EL (cell line): Measurements from ENCODE around the gene RASGEF1B.
A peak's percentile ranks its signal among the peaks of the same experiment; 100 is the strongest.
"Not testable (repeated sequence)": the region's sequence is repeated elsewhere in the genome, so short reads cannot be mapped to it uniquely, and the experiment has no call there.

ENCODE experiments used
- DNase-seq: peaks from one replicate; pipeline ENCODE4 v3.0.0-alpha.2; 2016

The RASGEF1B gene

GRCh38 chr4:81429031-81429430, 42.7 kb downstream of the RASGEF1B start:
- no peak for DNase-seq

DNA sequence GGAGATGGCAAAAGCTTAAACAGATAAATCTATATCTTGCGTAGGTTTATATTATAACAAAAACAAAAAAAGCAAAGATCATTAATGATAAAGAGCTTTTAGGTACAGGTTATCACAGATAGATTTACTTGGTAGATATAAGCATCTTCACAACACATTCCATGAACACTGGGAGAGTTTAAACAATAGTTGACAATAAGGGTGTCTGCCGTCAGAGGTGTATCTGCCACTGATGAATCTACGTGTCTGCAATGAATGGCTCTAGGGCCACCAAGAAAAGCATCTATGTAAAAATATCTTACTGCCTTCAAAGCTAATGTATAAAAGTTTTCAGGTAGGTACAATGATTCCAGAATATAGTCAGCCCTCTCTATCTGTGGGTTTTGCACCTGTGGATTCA, 43.7 kb downstream of the RASGEF1B start:
- no peak for DNase-seq

GRCh38 chr4:81427344-81427821, 44.3 kb downstream of the RASGEF1B start:
- no peak for DNase-seq

DNA sequence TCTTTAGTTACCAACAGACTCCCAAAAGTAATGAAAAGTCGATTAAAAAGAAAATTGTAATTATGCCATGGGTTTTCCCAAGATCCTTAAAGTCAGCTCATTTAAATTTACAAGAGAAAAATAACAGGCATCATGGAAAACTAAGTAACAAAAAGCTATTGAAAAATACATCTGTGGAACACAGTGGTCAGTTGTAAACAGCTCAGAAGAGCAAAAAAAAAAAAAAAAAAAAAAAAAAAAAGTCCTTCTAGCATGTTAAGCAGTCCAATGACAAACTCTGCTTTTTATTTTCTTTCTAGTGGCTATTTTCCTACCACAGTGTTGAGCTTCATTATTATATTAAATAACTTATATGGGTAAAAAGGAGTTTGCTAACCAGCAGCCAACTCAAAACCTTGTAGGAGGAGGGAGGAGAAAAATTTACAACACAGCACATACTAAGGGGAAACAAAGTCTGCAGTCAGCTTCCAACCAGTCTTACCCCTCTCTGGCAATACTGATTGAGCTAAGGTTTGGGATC, 44.9 kb downstream of the RASGEF1B start:
- no peak for DNase-seq

GRCh38 chr4:81424816-81425755, 46.6 kb downstream of the RASGEF1B start:
- DNase-seq = no peak

GRCh38 chr4:81424336-81424735, 47.4 kb downstream of the RASGEF1B start:
- DNase-seq = no peak

- DNase-seq = no peak
Observed at GRCh38 chr4:81422595-81422994, 49.1 kb downstream of the RASGEF1B start.

DNA sequence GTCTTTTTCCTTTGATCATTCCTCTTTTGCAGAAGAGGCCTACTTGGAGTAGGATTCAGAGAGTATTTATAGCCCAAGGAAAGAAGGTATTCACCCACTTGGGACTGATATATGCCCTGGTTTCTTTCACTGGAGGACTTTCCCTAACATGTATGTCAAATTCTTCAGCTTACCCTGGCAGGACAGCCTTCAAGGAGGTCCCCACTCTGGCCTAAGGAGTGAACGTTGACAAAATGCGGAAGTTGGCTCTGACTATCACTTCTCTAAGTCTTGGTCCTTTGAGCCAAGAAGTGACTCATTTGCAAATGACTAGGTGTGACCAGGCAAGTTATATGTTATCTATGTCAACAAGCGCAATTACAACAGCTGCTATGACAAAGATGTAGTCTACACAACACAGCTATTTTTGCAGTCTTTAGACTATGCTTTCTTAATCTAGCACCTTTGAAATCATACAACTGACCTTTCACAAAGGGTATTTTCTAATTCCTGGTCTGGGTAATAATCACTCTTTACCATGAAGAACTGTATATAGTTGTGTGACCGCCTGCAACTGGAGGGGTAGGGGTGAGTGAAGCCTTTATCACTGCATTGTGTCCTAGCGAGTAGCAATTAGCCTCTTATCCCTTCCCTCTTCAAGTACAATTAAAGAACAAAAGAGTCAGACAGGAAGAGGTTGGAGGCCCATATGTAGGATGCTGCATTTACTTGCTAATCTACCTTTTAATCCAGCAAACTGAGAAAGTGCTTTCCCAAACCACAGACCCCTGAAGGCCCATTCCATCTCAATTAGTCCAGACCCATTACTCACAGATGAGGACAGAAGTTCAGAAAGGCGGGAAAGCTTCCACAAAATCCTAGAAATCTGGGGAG, 50.1 kb downstream of the RASGEF1B start:
- DNase-seq = no peak

DNA sequence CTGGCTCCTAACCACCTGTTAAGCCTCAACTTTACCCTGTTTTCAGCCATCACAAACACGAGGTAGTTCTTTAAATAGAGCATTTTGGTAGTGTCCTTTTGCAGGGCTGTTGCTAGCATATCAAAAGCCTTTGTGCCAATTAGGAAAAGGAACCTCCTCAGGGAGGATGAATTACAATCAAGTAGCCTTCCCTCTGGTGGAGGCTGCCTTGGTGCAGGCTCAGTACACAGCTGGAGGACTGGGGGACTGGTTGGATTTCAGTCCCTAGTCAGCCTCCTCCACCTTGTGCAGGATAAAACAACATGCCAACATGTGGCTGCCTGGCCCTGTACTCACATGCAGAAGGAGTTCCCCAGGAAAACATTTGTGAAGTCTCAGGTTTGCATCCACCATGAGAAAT, 53.1 kb downstream of the RASGEF1B start:
- no peak for DNase-seq

- DNase-seq = no peak
Observed at GRCh38 chr4:81412946-81413495, 58.7 kb downstream of the RASGEF1B start.

DNA sequence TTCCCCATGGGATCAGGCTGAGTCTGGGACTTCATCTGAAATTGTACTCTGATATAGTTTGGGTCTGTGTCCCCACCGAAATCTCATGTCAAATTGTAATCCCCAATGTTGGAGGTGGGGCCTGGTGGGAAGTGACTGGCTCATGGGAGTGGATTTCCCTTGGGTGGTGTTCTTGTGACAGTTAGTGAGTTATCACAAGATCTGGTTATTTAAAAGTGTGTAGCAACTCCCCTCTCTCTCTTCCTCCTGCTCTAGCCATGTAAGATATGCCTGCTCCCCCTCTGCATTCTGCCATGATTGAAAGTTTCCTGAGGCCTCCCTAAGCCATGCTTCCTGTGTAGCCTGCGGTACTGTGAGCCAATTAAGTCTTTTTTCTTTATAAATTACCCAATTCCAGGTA, 61.0 kb downstream of the RASGEF1B start:
- no peak for DNase-seq

DNA sequence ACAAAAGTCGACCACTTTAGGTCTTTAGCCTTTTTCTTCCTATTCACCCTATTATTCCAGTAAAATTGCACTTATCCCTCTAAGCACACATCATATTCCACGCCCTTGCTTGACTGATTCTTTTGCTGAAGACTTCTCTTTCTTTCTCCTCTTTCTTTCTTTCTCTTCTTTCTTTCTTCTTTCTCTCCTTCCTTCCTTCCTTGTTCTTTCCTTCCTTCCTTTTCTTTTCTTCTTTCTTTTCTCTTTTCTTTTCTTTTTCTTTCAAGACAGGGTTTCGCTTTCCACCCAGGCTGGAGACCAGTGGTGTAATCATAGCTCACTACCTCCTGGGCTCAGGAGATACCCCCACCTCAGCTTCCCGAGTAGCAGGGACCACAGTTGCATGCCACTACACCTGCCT, 61.9 kb downstream of the RASGEF1B start:
- no peak for DNase-seq

- no peak for DNase-seq
Observed at GRCh38 chr4:81408341-81408740, 63.4 kb downstream of the RASGEF1B start.

DNA sequence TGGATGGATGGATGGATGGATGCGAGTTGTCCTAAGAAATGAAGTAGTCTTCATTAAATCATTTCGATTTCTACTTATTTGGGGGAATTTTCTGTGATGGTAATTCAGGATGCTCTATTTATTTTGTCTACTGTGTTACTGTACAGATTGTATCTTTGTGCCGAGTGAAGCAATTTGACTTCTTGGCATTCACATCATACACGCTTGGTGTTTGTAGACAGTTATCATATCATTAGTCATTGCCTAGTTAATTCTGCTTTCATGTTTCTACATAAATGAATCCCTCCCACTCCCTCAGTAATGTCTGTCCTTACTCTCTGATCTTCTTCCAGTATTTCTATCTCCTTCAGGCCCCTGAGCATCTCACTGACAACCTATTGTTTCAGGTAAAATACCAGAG, 64.0 kb downstream of the RASGEF1B start:
- DNase-seq = no peak

GRCh38 chr4:81406481-81406880, 65.2 kb downstream of the RASGEF1B start:
- DNase-seq = not testable (repeated sequence)

GRCh38 chr4:81405900-81406401, 65.8 kb downstream of the RASGEF1B start:
- peak; percentile 64 for DNase-seq

- DNase-seq = no peak
Observed at GRCh38 chr4:81404741-81405140, 67.0 kb downstream of the RASGEF1B start.

- no peak for DNase-seq
Observed at GRCh38 chr4:81404294-81404693, 67.4 kb downstream of the RASGEF1B start.

GRCh38 chr4:81399306-81400086, 72.2 kb downstream of the RASGEF1B start:
- no peak for DNase-seq

DNA sequence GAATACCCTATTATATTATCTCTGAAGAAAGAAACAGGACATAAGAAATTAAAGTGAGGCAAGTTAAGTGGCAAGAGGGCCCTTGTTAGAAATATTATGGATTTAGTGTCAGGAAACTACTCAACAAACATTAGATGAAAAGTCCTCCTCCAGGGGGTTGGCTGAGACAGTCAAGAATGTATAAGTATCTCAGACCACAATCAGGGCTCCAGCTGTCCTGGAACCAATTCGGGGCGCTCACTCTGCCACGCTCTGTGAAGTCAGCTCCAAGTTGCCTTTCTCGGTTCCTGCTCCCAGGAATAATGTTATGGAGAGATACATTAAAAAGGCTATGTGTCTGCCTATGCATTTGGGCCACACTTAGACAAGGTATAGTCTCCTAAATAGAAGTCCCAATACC, 73.3 kb downstream of the RASGEF1B start:
- DNase-seq = no peak

DNA sequence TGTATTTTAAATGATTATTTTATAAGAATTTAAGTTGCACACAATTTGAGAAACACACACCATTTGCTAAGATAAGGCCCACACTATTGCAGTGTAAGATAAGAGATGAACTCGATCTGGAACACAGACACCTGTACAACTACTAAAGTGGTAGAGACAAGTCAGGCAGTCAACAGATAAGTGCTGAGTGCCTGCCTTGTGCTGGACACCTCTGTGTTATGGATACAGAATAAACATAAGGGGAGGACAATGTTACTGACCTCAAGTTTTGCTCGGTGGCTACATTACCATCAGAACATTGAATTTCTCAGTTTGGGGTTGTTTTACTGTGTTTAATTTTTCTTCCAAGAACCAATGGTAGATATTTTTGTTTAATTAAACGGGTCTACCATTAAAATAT, 74.1 kb downstream of the RASGEF1B start:
- no peak for DNase-seq

- no peak for DNase-seq
Observed at GRCh38 chr4:81395239-81395638, 76.5 kb downstream of the RASGEF1B start.
